Measurements from ENCODE around the gene SLC22A12.

SLC22A12 gene

GRCh38 chr11:64569300-64569970 is 21.6 kb upstream of the SLC22A12 start:
- Histone ChIP-seq H3K27ac (ENCODE audit: low read depth in 2 of 2, low read length in 2 of 2) (no peak overlapping the region), H3K4me3 (ENCODE audit: low read length in 2 of 2) (no peak overlapping the region), H3K27me3 (ENCODE audit: control insufficient read depth in 2 of 2, insufficient read depth in 2 of 2, low read length in 2 of 2) (no peaks in the 10 kb centered on the region), H3K9ac (ENCODE audit: low read depth in 1 of 2, low read length in 2 of 2) (no peak overlapping the region), H3K4me1 (ENCODE audit: control insufficient read depth in 2 of 2, insufficient read depth in 2 of 2, low read length in 2 of 2) (peaks cover 2 to 4% of the 10 kb centered on the region in 2 donors), H3K36me3 (ENCODE audit: control insufficient read depth in 2 of 2, insufficient read depth in 2 of 2, low read length in 2 of 2) (no peaks in the 10 kb centered on the region), H3K9me3 (ENCODE audit: control insufficient read depth in 2 of 2, low read length in 2 of 2) (no peaks in the 10 kb centered on the region)

GRCh38 chr11:64570341-64570740 is 20.7 kb upstream of the SLC22A12 start:
- Histone ChIP-seq H3K9me3 (ENCODE audit: control insufficient read depth in 2 of 2, low read length in 2 of 2) (no peaks in the 10 kb centered on the region), H3K27me3 (ENCODE audit: control insufficient read depth in 2 of 2, insufficient read depth in 2 of 2, low read length in 2 of 2) (no peaks in the 10 kb centered on the region), H3K9ac (ENCODE audit: low read depth in 1 of 2, low read length in 2 of 2) (no peak overlapping the region), H3K4me3 (ENCODE audit: low read length in 2 of 2) (no peak overlapping the region), H3K4me1 (ENCODE audit: control insufficient read depth in 2 of 2, insufficient read depth in 2 of 2, low read length in 2 of 2) (peaks cover 2 to 4% of the 10 kb centered on the region in 2 donors), H3K36me3 (ENCODE audit: control insufficient read depth in 2 of 2, insufficient read depth in 2 of 2, low read length in 2 of 2) (no peaks in the 10 kb centered on the region), H3K27ac (ENCODE audit: low read depth in 2 of 2, low read length in 2 of 2) (no peak overlapping the region)

- Histone ChIP-seq H3K36me3 (ENCODE audit: control insufficient read depth in 2 of 2, insufficient read depth in 2 of 2, low read length in 2 of 2) (no peaks in the 10 kb centered on the region), H3K4me3 (ENCODE audit: low read length in 2 of 2) (no peak overlapping the region), H3K27me3 (ENCODE audit: control insufficient read depth in 2 of 2, insufficient read depth in 2 of 2, low read length in 2 of 2) (no peaks in the 10 kb centered on the region), H3K9me3 (ENCODE audit: control insufficient read depth in 2 of 2, low read length in 2 of 2) (no peaks in the 10 kb centered on the region), H3K4me1 (ENCODE audit: control insufficient read depth in 2 of 2, insufficient read depth in 2 of 2, low read length in 2 of 2) (peaks cover 2 to 4% of the 10 kb centered on the region in 2 donors), H3K9ac (ENCODE audit: low read depth in 1 of 2, low read length in 2 of 2) (no peak overlapping the region), H3K27ac (ENCODE audit: low read depth in 2 of 2, low read length in 2 of 2) (no peak overlapping the region)
These were observed 20.0 kb upstream of the SLC22A12 start for GRCh38 chr11:64571050-64571409.

GRCh38 chr11:64571410-64572091 is 19.5 kb upstream of the SLC22A12 start:
- Histone ChIP-seq H3K9ac (ENCODE audit: low read depth in 1 of 2, low read length in 2 of 2) (no peak overlapping the region), H3K36me3 (ENCODE audit: control insufficient read depth in 2 of 2, insufficient read depth in 2 of 2, low read length in 2 of 2) (no peaks in the 10 kb centered on the region), H3K4me1 (ENCODE audit: control insufficient read depth in 2 of 2, insufficient read depth in 2 of 2, low read length in 2 of 2) (peaks cover 2 to 4% of the 10 kb centered on the region in 2 donors), H3K27me3 (ENCODE audit: control insufficient read depth in 2 of 2, insufficient read depth in 2 of 2, low read length in 2 of 2) (no peaks in the 10 kb centered on the region), H3K27ac (ENCODE audit: low read depth in 2 of 2, low read length in 2 of 2) (no peak overlapping the region), H3K4me3 (ENCODE audit: low read length in 2 of 2) (no peak overlapping the region), H3K9me3 (ENCODE audit: control insufficient read depth in 2 of 2, low read length in 2 of 2) (no peaks in the 10 kb centered on the region)

- H3K9ac ChIP-seq (ENCODE audit: low read depth in 1 of 2, low read length in 2 of 2), result no peak overlapping the region
- H3K4me3 ChIP-seq (ENCODE audit: low read length in 2 of 2), result no peak overlapping the region
- no peaks in the 10 kb centered on the region for H3K36me3 ChIP-seq (ENCODE audit: control insufficient read depth in 2 of 2, insufficient read depth in 2 of 2, low read length in 2 of 2)
- no peaks in the 10 kb centered on the region for H3K9me3 ChIP-seq (ENCODE audit: control insufficient read depth in 2 of 2, low read length in 2 of 2)
- no peak overlapping the region for H3K27ac ChIP-seq (ENCODE audit: low read depth in 2 of 2, low read length in 2 of 2)
- H3K4me1 ChIP-seq (ENCODE audit: control insufficient read depth in 2 of 2, insufficient read depth in 2 of 2, low read length in 2 of 2), result peaks cover 2 to 4% of the 10 kb centered on the region in 2 donors
- H3K27me3 ChIP-seq (ENCODE audit: control insufficient read depth in 2 of 2, insufficient read depth in 2 of 2, low read length in 2 of 2), result no peaks in the 10 kb centered on the region
These were observed 18.9 kb upstream of the SLC22A12 start for GRCh38 chr11:64572143-64572542.

- Histone ChIP-seq H3K36me3 (ENCODE audit: control insufficient read depth in 2 of 2, insufficient read depth in 2 of 2, low read length in 2 of 2) (no peaks in the 10 kb centered on the region), H3K4me1 (ENCODE audit: control insufficient read depth in 2 of 2, insufficient read depth in 2 of 2, low read length in 2 of 2) (no peaks in the 10 kb centered on the region), H3K27ac (ENCODE audit: low read depth in 2 of 2, low read length in 2 of 2) (no peak overlapping the region), H3K4me3 (ENCODE audit: low read length in 2 of 2) (no peak overlapping the region), H3K27me3 (ENCODE audit: control insufficient read depth in 2 of 2, insufficient read depth in 2 of 2, low read length in 2 of 2) (no peaks in the 10 kb centered on the region), H3K9ac (ENCODE audit: low read depth in 1 of 2, low read length in 2 of 2) (no peak overlapping the region), H3K9me3 (ENCODE audit: control insufficient read depth in 2 of 2, low read length in 2 of 2) (no peaks in the 10 kb centered on the region)
These were observed 13.8 kb upstream of the SLC22A12 start for GRCh38 chr11:64577202-64577601.

GRCh38 chr11:64580412-64580811 is 10.6 kb upstream of the SLC22A12 start:
- Histone ChIP-seq H3K4me1 (ENCODE audit: control insufficient read depth in 2 of 2, insufficient read depth in 2 of 2, low read length in 2 of 2) (no peaks in the 10 kb centered on the region), H3K4me3 (ENCODE audit: low read length in 2 of 2) (no peak overlapping the region), H3K36me3 (ENCODE audit: control insufficient read depth in 2 of 2, insufficient read depth in 2 of 2, low read length in 2 of 2) (no peaks in the 10 kb centered on the region), H3K27me3 (ENCODE audit: control insufficient read depth in 2 of 2, insufficient read depth in 2 of 2, low read length in 2 of 2) (peaks cover 0 to 2% of the 10 kb centered on the region in 2 donors), H3K9ac (ENCODE audit: low read depth in 1 of 2, low read length in 2 of 2) (no peak overlapping the region), H3K9me3 (ENCODE audit: control insufficient read depth in 2 of 2, low read length in 2 of 2) (no peaks in the 10 kb centered on the region), H3K27ac (ENCODE audit: low read depth in 2 of 2, low read length in 2 of 2) (no peak overlapping the region)

GRCh38 chr11:64581057-64581523 is 9.9 kb upstream of the SLC22A12 start:
- Histone ChIP-seq H3K4me1 (ENCODE audit: control insufficient read depth in 2 of 2, insufficient read depth in 2 of 2, low read length in 2 of 2) (no peaks in the 10 kb centered on the region), H3K9ac (ENCODE audit: low read depth in 1 of 2, low read length in 2 of 2) (no peak overlapping the region), H3K27me3 (ENCODE audit: control insufficient read depth in 2 of 2, insufficient read depth in 2 of 2, low read length in 2 of 2) (peaks cover 0 to 2% of the 10 kb centered on the region in 2 donors), H3K9me3 (ENCODE audit: control insufficient read depth in 2 of 2, low read length in 2 of 2) (no peaks in the 10 kb centered on the region), H3K4me3 (ENCODE audit: low read length in 2 of 2) (no peak overlapping the region), H3K27ac (ENCODE audit: low read depth in 2 of 2, low read length in 2 of 2) (no peak overlapping the region), H3K36me3 (ENCODE audit: control insufficient read depth in 2 of 2, insufficient read depth in 2 of 2, low read length in 2 of 2) (no peaks in the 10 kb centered on the region)

GRCh38 chr11:64582885-64583284 is 8.1 kb upstream of the SLC22A12 start:
- Histone ChIP-seq H3K4me3 (ENCODE audit: low read length in 2 of 2) (no peak overlapping the region), H3K27me3 (ENCODE audit: control insufficient read depth in 2 of 2, insufficient read depth in 2 of 2, low read length in 2 of 2) (peaks cover 0 to 5% of the 10 kb centered on the region in 2 donors), H3K27ac (ENCODE audit: low read depth in 2 of 2, low read length in 2 of 2) (no peak overlapping the region), H3K9me3 (ENCODE audit: control insufficient read depth in 2 of 2, low read length in 2 of 2) (no peaks in the 10 kb centered on the region), H3K9ac (ENCODE audit: low read depth in 1 of 2, low read length in 2 of 2) (no peak overlapping the region), H3K36me3 (ENCODE audit: control insufficient read depth in 2 of 2, insufficient read depth in 2 of 2, low read length in 2 of 2) (no peaks in the 10 kb centered on the region), H3K4me1 (ENCODE audit: control insufficient read depth in 2 of 2, insufficient read depth in 2 of 2, low read length in 2 of 2) (no peaks in the 10 kb centered on the region)

GRCh38 chr11:64583296-64584262 is 7.4 kb upstream of the SLC22A12 start:
- Histone ChIP-seq H3K4me1 (ENCODE audit: control insufficient read depth in 2 of 2, insufficient read depth in 2 of 2, low read length in 2 of 2) (no peaks in the 10 kb centered on the region), H3K27ac (ENCODE audit: low read depth in 2 of 2, low read length in 2 of 2) (no peak overlapping the region), H3K27me3 (ENCODE audit: control insufficient read depth in 2 of 2, insufficient read depth in 2 of 2, low read length in 2 of 2) (peaks cover 0 to 5% of the 10 kb centered on the region in 2 donors), H3K4me3 (ENCODE audit: low read length in 2 of 2) (no peak overlapping the region), H3K9me3 (ENCODE audit: control insufficient read depth in 2 of 2, low read length in 2 of 2) (no peaks in the 10 kb centered on the region), H3K36me3 (ENCODE audit: control insufficient read depth in 2 of 2, insufficient read depth in 2 of 2, low read length in 2 of 2) (no peaks in the 10 kb centered on the region), H3K9ac (ENCODE audit: low read depth in 1 of 2, low read length in 2 of 2) (no peak overlapping the region)

Data from mucosa of rectum (tissue), 2 donors.